Measurements from ENCODE around the gene OTUD5.
A peak's percentile ranks its signal among the peaks of the same experiment; 100 is the strongest.

OTUD5 gene

GRCh38 chrX:48972220-48973164 is 15.1 kb upstream of the OTUD5 start:
- ATAC-seq, result peak; percentile 64
- peak; percentile 16 for DNase-seq

- ATAC-seq (peak; percentile 55), DNase-seq (peak; percentile 10)
These were observed 14.1 kb upstream of the OTUD5 start, which contains the start of gene KCND1 for GRCh38 chrX:48971249-48972219. Gene KCND1, minus strand, starts transcription at chrX:48971844. Its CDS starts 1,573 bp downstream, at chrX:48970271.

GRCh38 chrX:48969471-48969870 is 12.1 kb upstream of the OTUD5 start:
- no peak for ATAC-seq
- no peak for DNase-seq

- DNase-seq (no peak), ATAC-seq (no peak)
These were observed 11.0 kb upstream of the OTUD5 start for GRCh38 chrX:48968377-48968776.

GRCh38 chrX:48966796-48967579 is 9.6 kb upstream of the OTUD5 start:
- no peak for DNase-seq
- no peak for ATAC-seq

GRCh38 chrX:48965959-48966358 is 8.6 kb upstream of the OTUD5 start:
- ATAC-seq (no peak), DNase-seq (no peak)

GRCh38 chrX:48961585-48962091 is 4.2 kb upstream of the OTUD5 start:
- DNase-seq, result no peak
- no peak for ATAC-seq

GRCh38 chrX:48960291-48960690 is 2.9 kb upstream of the OTUD5 start:
- ATAC-seq (no peak), DNase-seq (no peak)

- no peak for DNase-seq
These were observed 1.3 kb upstream of the OTUD5 start for GRCh38 chrX:48958635-48959094.

GRCh38 chrX:48957827-48958634 is 624 bp upstream of the OTUD5 start:
- ATAC-seq (peak; percentile 89), DNase-seq (peak; percentile 89)

More at GRCh38 chrX:48958635-48959094, 1.3 kb upstream of the OTUD5 start:
- no peak for ATAC-seq

- DNase-seq, result peak; percentile 62
- no peak for ATAC-seq
These were observed 536 bp downstream of the OTUD5 start for GRCh38 chrX:48956728-48957414.

GRCh38 chrX:48948589-48948988 is 8.8 kb downstream of the OTUD5 start:
- no peak for ATAC-seq
- DNase-seq, result no peak

- DNase-seq (peak; percentile 50), ATAC-seq (no peak)
These were observed 11.7 kb downstream of the OTUD5 start for GRCh38 chrX:48945517-48946348.

GRCh38 chrX:48942895-48943294 is 14.5 kb downstream of the OTUD5 start:
- no peak for ATAC-seq
- no peak for DNase-seq

GRCh38 chrX:48940404-48940955 is 16.9 kb downstream of the OTUD5 start:
- DNase-seq, result no peak
- no peak for ATAC-seq

- ATAC-seq, result no peak
- no peak for DNase-seq
These were observed 17.7 kb downstream of the OTUD5 start for GRCh38 chrX:48939524-48940228.

- DNase-seq, result peak; percentile 74
- ATAC-seq, result peak; percentile 60
These were observed 18.5 kb downstream of the OTUD5 start for GRCh38 chrX:48938721-48939425.
